IPS-18a (cell line): ENCODE data around the gene VAC14.
"Not testable (repeated sequence)": the region's sequence is repeated elsewhere in the genome, so short reads cannot be mapped to it uniquely, and the experiment has no call there.

Experiments used
- H3K27ac ChIP-seq: one replicate; pipeline ENCODE4 v1.5.1; 2013; ENCODE audit warnings: low read length
- H3K27me3 ChIP-seq: one replicate; pipeline ENCODE4 v1.6.1; 2013; ENCODE audit warnings: mild to moderate bottlenecking, low read length; ENCODE audit not compliant: control insufficient read depth, insufficient read depth
- H3K36me3 ChIP-seq: one replicate; pipeline ENCODE4 v1.6.1; 2013; ENCODE audit warnings: low read depth, low read length; ENCODE audit not compliant: control insufficient read depth
- H3K4me1 ChIP-seq: one replicate; pipeline ENCODE4 v1.6.1; 2013; ENCODE audit warnings: low read depth, low read length; ENCODE audit not compliant: control insufficient read depth
- H3K4me3 ChIP-seq: one replicate; pipeline ENCODE4 v1.5.1; 2013; ENCODE audit warnings: low read length
- H3K9ac ChIP-seq: one replicate; pipeline ENCODE4 v1.6.1; 2013; ENCODE audit warnings: mild to moderate bottlenecking, low read length, moderate library complexity
- H3K9me3 ChIP-seq: one replicate; pipeline ENCODE4 v1.6.1; 2013; ENCODE audit warnings: low read depth, low read length; ENCODE audit not compliant: control insufficient read depth

VAC14 gene

GRCh38 chr16:70800781-70801480, at the start of gene VAC14:
VAC14 (minus strand) TSS chr16:70801158; CDS start chr16:70800900, 258 bp downstream.
- Histone ChIP-seq H3K36me3 (peaks cover 4% of the 10 kb centered on the region), H3K9me3 (no peaks in the 10 kb centered on the region), H3K9ac (peak within 1 kb of the TSS; percentile 84), H3K27ac (no peak within 1 kb of the TSS), H3K4me1 (no peaks in the 10 kb centered on the region), H3K4me3 (peak within 1 kb of the TSS; percentile 85), H3K27me3 (peaks cover 22% of the 10 kb centered on the region)

- H3K9ac ChIP-seq, H3K36me3 ChIP-seq, H3K27me3 ChIP-seq, H3K4me3 ChIP-seq, H3K4me1 ChIP-seq, H3K27ac ChIP-seq, H3K9me3 ChIP-seq: not testable (repeated sequence)
Observed at GRCh38 chr16:70823498-70824118, 22.6 kb upstream of the VAC14 start.

GRCh38 chr16:70822734-70823133, 21.8 kb upstream of the VAC14 start:
- H3K4me1 ChIP-seq, H3K9ac ChIP-seq, H3K4me3 ChIP-seq, H3K27ac ChIP-seq, H3K9me3 ChIP-seq, H3K27me3 ChIP-seq, H3K36me3 ChIP-seq: not testable (repeated sequence)

- H3K9ac ChIP-seq, H3K4me1 ChIP-seq, H3K36me3 ChIP-seq, H3K27ac ChIP-seq, H3K27me3 ChIP-seq, H3K9me3 ChIP-seq, H3K4me3 ChIP-seq: not testable (repeated sequence)
Observed at GRCh38 chr16:70818088-70818487, 17.1 kb upstream of the VAC14 start.

GRCh38 chr16:70809392-70810060, 8.6 kb upstream of the VAC14 start:
- no peak overlapping the region for H3K27ac ChIP-seq
- peaks cover 23% of the 10 kb centered on the region for H3K27me3 ChIP-seq
- H3K36me3 ChIP-seq = no peaks in the 10 kb centered on the region
- H3K9ac ChIP-seq = no peak overlapping the region
- H3K9me3 ChIP-seq = no peaks in the 10 kb centered on the region
- no peaks in the 10 kb centered on the region for H3K4me1 ChIP-seq
- no peak overlapping the region for H3K4me3 ChIP-seq

GRCh38 chr16:70808371-70808770, 7.4 kb upstream of the VAC14 start:
- H3K9ac ChIP-seq = no peak overlapping the region

GRCh38 chr16:70805787-70806186, 4.8 kb upstream of the VAC14 start:
- Histone ChIP-seq H3K27ac (no peak overlapping the region), H3K27me3 (peaks cover 44% of the 10 kb centered on the region), H3K36me3 (no peaks in the 10 kb centered on the region), H3K9me3 (no peaks in the 10 kb centered on the region), H3K4me3 (no peak overlapping the region), H3K9ac (no peak overlapping the region), H3K4me1 (no peaks in the 10 kb centered on the region)

More at GRCh38 chr16:70808371-70808770, 7.4 kb upstream of the VAC14 start:
- Histone ChIP-seq H3K9me3 (no peaks in the 10 kb centered on the region), H3K27me3 (peaks cover 32% of the 10 kb centered on the region), H3K4me1 (no peaks in the 10 kb centered on the region), H3K27ac (no peak overlapping the region), H3K4me3 (no peak overlapping the region), H3K36me3 (no peaks in the 10 kb centered on the region)

GRCh38 chr16:70805380-70805779, 4.4 kb upstream of the VAC14 start:
- Histone ChIP-seq H3K4me1 (no peaks in the 10 kb centered on the region), H3K9ac (no peak overlapping the region), H3K27me3 (peaks cover 44% of the 10 kb centered on the region), H3K27ac (no peak overlapping the region), H3K36me3 (no peaks in the 10 kb centered on the region), H3K9me3 (no peaks in the 10 kb centered on the region), H3K4me3 (no peak overlapping the region)

- Histone ChIP-seq H3K4me1 (no peaks in the 10 kb centered on the region), H3K4me3 (no peak overlapping the region), H3K9me3 (no peaks in the 10 kb centered on the region), H3K27ac (no peak overlapping the region), H3K27me3 (peaks cover 44% of the 10 kb centered on the region), H3K9ac (no peak overlapping the region), H3K36me3 (no peaks in the 10 kb centered on the region)
Observed at GRCh38 chr16:70804734-70805169, 3.8 kb upstream of the VAC14 start.

- Histone ChIP-seq H3K27me3 (peaks cover 44% of the 10 kb centered on the region), H3K9ac (no peak overlapping the region), H3K9me3 (no peaks in the 10 kb centered on the region), H3K4me3 (no peak overlapping the region), H3K27ac (no peak overlapping the region), H3K36me3 (no peaks in the 10 kb centered on the region), H3K4me1 (no peaks in the 10 kb centered on the region)
Observed at GRCh38 chr16:70804153-70804733, 3.3 kb upstream of the VAC14 start.

GRCh38 chr16:70803319-70803718, 2.4 kb upstream of the VAC14 start:
- Histone ChIP-seq H3K4me1 (no peaks in the 10 kb centered on the region), H3K9ac (no peak overlapping the region), H3K9me3 (no peaks in the 10 kb centered on the region), H3K27me3 (peaks cover 38% of the 10 kb centered on the region), H3K36me3 (peaks cover 4% of the 10 kb centered on the region), H3K27ac (no peak overlapping the region), H3K4me3 (no peak overlapping the region)
